Osteocyte (in vitro differentiated cells): Measurements from ENCODE around the gene CC2D1B. TPM values are rescaled to one million over a fixed set of nuclear protein-coding genes. Genes with fewer than 3 reads are reported as not detected.

Source experiments
- DNase-seq: peaks from one replicate; pipeline ENCODE4 v3.0.0; 2021; ENCODE audit warnings: mixed read lengths; ENCODE audit not compliant: unreplicated experiment; ENCODE audit errors: extremely low spot score
- H3K27ac Mint-ChIP-seq: one replicate; pipeline ENCODE4 v1.8.0; 2021; ENCODE audit warnings: mild to moderate bottlenecking, mixed read lengths; ENCODE audit not compliant: unreplicated experiment
- H3K27me3 Mint-ChIP-seq: one replicate; pipeline ENCODE4 v1.8.0; 2021; ENCODE audit warnings: mixed read lengths; ENCODE audit not compliant: unreplicated experiment
- H3K36me3 Mint-ChIP-seq: one replicate; pipeline ENCODE4 v1.8.0; 2021; ENCODE audit warnings: mixed read lengths; ENCODE audit not compliant: unreplicated experiment
- H3K4me1 Mint-ChIP-seq: one replicate; pipeline ENCODE4 v1.8.0; 2021; ENCODE audit warnings: mixed read lengths; ENCODE audit not compliant: unreplicated experiment
- H3K4me3 Mint-ChIP-seq: one replicate; pipeline ENCODE4 v1.8.0; 2021; ENCODE audit warnings: mild to moderate bottlenecking, moderate library complexity, mixed read lengths; ENCODE audit not compliant: unreplicated experiment
- H3K9me3 Mint-ChIP-seq: one replicate; pipeline ENCODE4 v1.8.0; 2021; ENCODE audit warnings: mixed read lengths; ENCODE audit not compliant: unreplicated experiment
- total RNA-seq: library from RNA; stranded (reverse); gene quantifications from 2 replicates; pipeline ENCODE4 v1.2.1, GENCODE V29; 2021
- TF ChIP-seq, protein P1 (sequence below): fragments of 200-600 bp; sonication (generic); IDR thresholded peaks from 2 replicates; pipeline ENCODE4 v1.5.0; 2021; ENCODE audit warnings: antibody characterized with exemption, mild to moderate bottlenecking, moderate library complexity

CC2D1B gene
- total RNA-seq, 1 donor from 2014 or later = 44.0 TPM

DNA sequence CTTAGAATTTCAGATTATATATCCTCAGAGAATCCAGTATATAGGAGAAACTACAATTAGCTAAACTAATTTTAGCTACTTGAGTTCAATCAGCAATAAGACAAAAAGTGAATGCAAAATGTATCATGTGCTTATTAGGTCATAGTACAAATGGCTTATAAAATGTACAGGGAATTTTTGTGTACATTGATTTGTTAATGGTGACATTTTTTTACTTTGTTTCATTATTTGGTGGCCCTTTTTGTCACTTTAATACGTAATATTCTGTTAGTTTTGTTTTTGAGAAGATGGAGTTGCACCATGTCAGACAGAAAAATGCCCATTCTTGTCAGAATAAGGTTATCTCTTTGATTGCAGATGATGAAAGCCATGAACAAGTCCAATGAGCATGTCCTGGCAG lies 33.6 kb downstream of the CC2D1B start:
- H3K4me1 Mint-ChIP-seq = no peaks in the 10 kb centered on the region
- H3K9me3 Mint-ChIP-seq = no peaks in the 10 kb centered on the region
- H3K4me3 Mint-ChIP-seq = no peak overlapping the region

DNA sequence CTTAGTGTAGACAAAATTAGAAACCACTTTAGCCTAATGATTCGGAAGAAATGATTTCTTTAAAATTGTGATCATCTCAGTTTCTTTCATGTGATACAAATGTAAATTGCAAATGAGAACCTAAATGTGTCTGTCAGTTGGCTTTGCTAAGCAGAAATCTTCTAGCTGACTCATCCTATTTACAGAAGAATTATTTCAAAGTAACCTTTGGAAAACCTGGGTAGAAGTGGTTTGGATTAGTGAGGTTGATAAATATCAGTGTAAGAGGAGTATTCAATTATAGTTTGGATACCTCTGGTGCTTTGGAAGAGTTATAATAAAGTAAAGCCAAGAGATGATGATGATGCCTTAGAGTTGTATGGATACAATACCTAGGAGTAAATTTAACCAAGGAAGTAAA lies 37.4 kb downstream of the CC2D1B start:
- TF ChIP-seq, protein P1, sequence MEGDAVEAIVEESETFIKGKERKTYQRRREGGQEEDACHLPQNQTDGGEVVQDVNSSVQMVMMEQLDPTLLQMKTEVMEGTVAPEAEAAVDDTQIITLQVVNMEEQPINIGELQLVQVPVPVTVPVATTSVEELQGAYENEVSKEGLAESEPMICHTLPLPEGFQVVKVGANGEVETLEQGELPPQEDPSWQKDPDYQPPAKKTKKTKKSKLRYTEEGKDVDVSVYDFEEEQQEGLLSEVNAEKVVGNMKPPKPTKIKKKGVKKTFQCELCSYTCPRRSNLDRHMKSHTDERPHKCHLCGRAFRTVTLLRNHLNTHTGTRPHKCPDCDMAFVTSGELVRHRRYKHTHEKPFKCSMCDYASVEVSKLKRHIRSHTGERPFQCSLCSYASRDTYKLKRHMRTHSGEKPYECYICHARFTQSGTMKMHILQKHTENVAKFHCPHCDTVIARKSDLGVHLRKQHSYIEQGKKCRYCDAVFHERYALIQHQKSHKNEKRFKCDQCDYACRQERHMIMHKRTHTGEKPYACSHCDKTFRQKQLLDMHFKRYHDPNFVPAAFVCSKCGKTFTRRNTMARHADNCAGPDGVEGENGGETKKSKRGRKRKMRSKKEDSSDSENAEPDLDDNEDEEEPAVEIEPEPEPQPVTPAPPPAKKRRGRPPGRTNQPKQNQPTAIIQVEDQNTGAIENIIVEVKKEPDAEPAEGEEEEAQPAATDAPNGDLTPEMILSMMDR = no peak
- DNase-seq = no peak
- H3K27ac Mint-ChIP-seq = no peak overlapping the region
- H3K4me3 Mint-ChIP-seq = no peak overlapping the region
- no peaks in the 10 kb centered on the region for H3K27me3 Mint-ChIP-seq
- no peaks in the 10 kb centered on the region for H3K4me1 Mint-ChIP-seq
- peaks cover 5% of the 10 kb centered on the region for H3K36me3 Mint-ChIP-seq
- H3K9me3 Mint-ChIP-seq = no peaks in the 10 kb centered on the region

More for the DNA sequence above, 33.6 kb downstream of the CC2D1B start:
- Mint-ChIP-seq H3K36me3 (peaks cover 18% of the 10 kb centered on the region), H3K27ac (no peak overlapping the region), H3K27me3 (no peaks in the 10 kb centered on the region)
- no peak for DNase-seq
- TF ChIP-seq, protein P1 = no peak

DNA sequence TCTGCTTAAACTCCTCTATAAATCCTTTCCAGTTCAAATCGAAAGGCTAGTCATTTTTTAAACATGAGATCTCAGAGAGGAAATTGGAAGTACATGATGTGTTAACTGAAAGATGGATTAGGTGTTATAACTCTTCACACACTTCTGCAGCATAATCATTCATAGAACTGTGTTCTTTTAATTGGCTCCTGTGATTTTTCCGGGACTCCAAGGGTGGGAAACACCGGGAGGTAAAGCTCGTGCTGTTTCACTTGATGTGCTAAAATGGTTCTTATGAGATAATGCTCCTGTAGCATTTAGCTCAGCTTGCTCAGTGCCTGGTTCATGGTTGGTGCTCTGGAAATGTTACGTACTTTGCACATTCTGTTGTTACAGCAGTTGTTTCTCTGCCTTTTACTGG lies 40.2 kb downstream of the CC2D1B start:
- Mint-ChIP-seq H3K9me3 (no peaks in the 10 kb centered on the region), H3K4me3 (no peak overlapping the region), H3K36me3 (no peaks in the 10 kb centered on the region), H3K4me1 (no peaks in the 10 kb centered on the region), H3K27me3 (no peaks in the 10 kb centered on the region), H3K27ac (no peak overlapping the region)
- TF ChIP-seq, protein P1 = no peak
- no peak for DNase-seq

DNA sequence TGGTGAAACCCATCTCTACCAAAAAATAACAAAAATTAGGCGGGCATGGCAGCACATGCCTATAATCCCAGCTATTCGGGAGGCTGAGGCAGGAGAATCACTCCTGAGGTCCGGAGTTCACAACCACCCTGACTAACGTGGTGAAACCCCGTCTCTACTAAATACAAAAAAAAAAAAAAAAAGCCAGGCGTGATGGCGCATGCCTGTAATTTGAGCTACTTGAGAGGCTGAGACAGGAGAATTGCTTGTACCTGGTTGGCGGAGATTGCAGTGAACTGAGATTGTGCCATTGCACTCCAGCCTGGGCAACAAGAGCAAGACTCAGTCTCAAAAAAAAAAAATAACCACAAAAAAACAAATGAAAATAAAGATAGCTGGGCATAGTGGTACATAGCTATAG lies 42.3 kb downstream of the CC2D1B start:
- H3K27ac Mint-ChIP-seq = no peak overlapping the region
- TF ChIP-seq, protein P1 = no peak
- H3K4me3 Mint-ChIP-seq = no peak overlapping the region
- H3K36me3 Mint-ChIP-seq = no peaks in the 10 kb centered on the region
- no peak for DNase-seq
- H3K27me3 Mint-ChIP-seq = no peaks in the 10 kb centered on the region
- no peaks in the 10 kb centered on the region for H3K4me1 Mint-ChIP-seq
- no peaks in the 10 kb centered on the region for H3K9me3 Mint-ChIP-seq

DNA sequence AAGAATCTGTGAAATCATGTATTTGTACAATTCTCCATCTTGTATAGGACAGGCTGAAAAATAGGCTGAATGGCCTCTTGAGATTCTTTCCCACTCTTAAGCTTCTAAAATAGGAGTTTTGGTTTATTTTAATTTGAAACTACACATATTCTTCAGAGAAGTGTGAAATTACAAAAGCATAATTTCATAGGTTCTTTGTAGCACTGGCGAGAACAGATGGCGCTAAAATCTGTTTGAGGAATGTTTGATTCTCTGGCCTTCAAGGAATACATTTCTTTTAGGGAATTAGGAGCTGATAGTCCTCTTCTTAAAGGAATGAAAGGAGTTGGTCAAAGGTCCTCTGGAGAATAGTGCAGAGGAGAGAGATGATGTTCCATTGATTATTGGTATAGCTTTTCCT lies 44.9 kb downstream of the CC2D1B start:
- Mint-ChIP-seq H3K36me3 (no peaks in the 10 kb centered on the region), H3K9me3 (no peaks in the 10 kb centered on the region), H3K27ac (no peak overlapping the region), H3K27me3 (no peaks in the 10 kb centered on the region), H3K4me3 (no peak overlapping the region), H3K4me1 (no peaks in the 10 kb centered on the region)
- TF ChIP-seq, protein P1 = no peak
- DNase-seq = no peak
